ENCODE measurements around the gene IZUMO2. TPM values are rescaled to one million over a fixed set of nuclear protein-coding genes. Genes with fewer than 3 reads are reported as not detected.

IZUMO2 gene
- total and polyA plus RNA-seq, 10 of the 15 experiments (the other 5 are each of a cell fraction or from before 2014, with no cell fraction given), result not detected

DNA sequence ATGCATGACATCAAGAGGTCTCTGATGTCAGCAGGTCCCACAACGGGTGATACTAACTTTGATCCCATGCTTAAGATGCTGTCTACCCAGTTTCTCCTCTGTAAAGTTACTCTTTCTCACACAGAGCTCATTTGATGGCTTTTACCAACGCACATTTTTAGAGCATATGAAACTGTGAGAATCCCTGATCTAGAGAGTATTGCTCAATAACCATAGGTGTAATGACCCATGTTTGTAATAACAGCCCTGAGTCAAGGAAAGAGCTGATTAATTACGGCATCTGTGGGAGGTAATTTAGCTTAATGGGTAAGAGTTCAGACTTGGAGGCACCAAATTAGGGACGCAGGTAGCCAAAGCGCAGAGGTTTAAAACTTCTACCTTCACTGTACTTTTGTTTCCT, 18.0 kb upstream of the IZUMO2 start (continued):
- TF ChIP-seq MLLT1 (IDR thresholded peaks at IDR 0.05) (no peak), TAF1 (IDR thresholded peaks at IDR 0.05; ENCODE audit: borderline replicate concordance, low read depth, low read length) (no peak), YBX1 (IDR thresholded peaks at IDR 0.05) (no peak), POLR2AphosphoS2 (IDR thresholded peaks at IDR 0.05; ENCODE audit: low read depth, low read length) (no peak), BACH1 (IDR thresholded peaks at IDR 0.05; ENCODE audit: borderline replicate concordance) (no peak), IKZF1 (conservative IDR thresholded peaks at IDR 0.05) (no peak), ETV6 (conservative IDR thresholded peaks at IDR 0.05 in 1 of 2, IDR thresholded peaks at IDR 0.05 in 1 of 2; ENCODE audit: borderline replicate concordance in 1 of 2, low read depth in 1 of 2) (no peak), KLF5 (IDR thresholded peaks at IDR 0.05; ENCODE audit: partially characterized antibody) (no peak), SIX5 (IDR thresholded peaks at IDR 0.05; ENCODE audit: low read depth, low read length, severe bottlenecking) (no peak)
- TF ChIP-seq, protein P1, sequence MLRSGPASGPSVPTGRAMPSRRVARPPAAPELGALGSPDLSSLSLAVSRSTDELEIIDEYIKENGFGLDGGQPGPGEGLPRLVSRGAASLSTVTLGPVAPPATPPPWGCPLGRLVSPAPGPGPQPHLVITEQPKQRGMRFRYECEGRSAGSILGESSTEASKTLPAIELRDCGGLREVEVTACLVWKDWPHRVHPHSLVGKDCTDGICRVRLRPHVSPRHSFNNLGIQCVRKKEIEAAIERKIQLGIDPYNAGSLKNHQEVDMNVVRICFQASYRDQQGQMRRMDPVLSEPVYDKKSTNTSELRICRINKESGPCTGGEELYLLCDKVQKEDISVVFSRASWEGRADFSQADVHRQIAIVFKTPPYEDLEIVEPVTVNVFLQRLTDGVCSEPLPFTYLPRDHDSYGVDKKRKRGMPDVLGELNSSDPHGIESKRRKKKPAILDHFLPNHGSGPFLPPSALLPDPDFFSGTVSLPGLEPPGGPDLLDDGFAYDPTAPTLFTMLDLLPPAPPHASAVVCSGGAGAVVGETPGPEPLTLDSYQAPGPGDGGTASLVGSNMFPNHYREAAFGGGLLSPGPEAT (IDR thresholded peaks at IDR 0.05; ENCODE audit: low read depth), result no peak

Data from GM12878 (cell line).